ENCODE data around the gene CSNK1G3. TPM values are rescaled to one million over a fixed set of nuclear protein-coding genes. Genes with fewer than 3 reads are reported as not detected.
"Not testable (repeated sequence)": the region's sequence is repeated elsewhere in the genome, so short reads cannot be mapped to it uniquely, and the experiment has no call there.

CSNK1G3 gene
- total and polyA plus RNA-seq, 2 experiments from 2014 or later = 19.6 to 65.1 TPM

- not testable (repeated sequence) for H3K9me3 Mint-ChIP-seq; ATAC-seq; H3F3A ChIP-seq (replicated peaks; ENCODE audit: low read depth)
Observed at GRCh38 chr5:123637028-123637427, 125.1 kb downstream of the CSNK1G3 start.

GRCh38 chr5:123639244-123639643, 127.3 kb downstream of the CSNK1G3 start:
- H4K20me1 ChIP-seq (replicated peaks; ENCODE audit: insufficient read depth) = no peaks in the 10 kb centered on the region
- no peak overlapping the region for H2AFZ ChIP-seq
- no peak overlapping the region for H3K27ac ChIP-seq (ENCODE audit: low read depth)
- Mint-ChIP-seq H3K4me3 (no peak overlapping the region), H3K4me1 (peaks cover 4% of the 10 kb centered on the region; the same call in 2 of the 3 replicates), H3K27me3 (ENCODE audit: insufficient read depth, low read depth, poor library complexity) (no peaks in the 10 kb centered on the region), H3K27ac (no peak overlapping the region), H3K36me3 (ENCODE audit: low read depth) (peaks cover 6% of the 10 kb centered on the region; the same call in 2 of the 3 replicates), H3K9me3 (peaks cover 6% of the 10 kb centered on the region)
- peaks cover 4% of the 10 kb centered on the region; the same call in 1 of the 2 replicates for H3K9me2 ChIP-seq (ENCODE audit: insufficient read depth)
- H3K4me2 ChIP-seq = no peak overlapping the region
- H3K27me3 ChIP-seq (ENCODE audit: insufficient read depth) = no peaks in the 10 kb centered on the region
- no peaks in the 10 kb centered on the region for H3K79me2 ChIP-seq (replicated peaks; ENCODE audit: insufficient read depth)
- no peaks in the 10 kb centered on the region for H3K36me3 ChIP-seq (ENCODE audit: insufficient read depth)
- DNase-seq (ENCODE audit: low spot score) (no peak), ATAC-seq (no peak)
- H3F3A ChIP-seq (replicated peaks; ENCODE audit: low read depth) = no peaks in the 10 kb centered on the region
- H3K4me1 ChIP-seq (ENCODE audit: insufficient read depth) = no peaks in the 10 kb centered on the region
- no peak overlapping the region for H3K4me3 ChIP-seq
- TF ChIP-seq POLR2AphosphoS5 (IDR thresholded peaks at IDR 0.05; ENCODE audit: low read depth) = no peak
- no peak for TF ChIP-seq ZNF114 (CRISPR knock-in tag; IDR thresholded peaks at IDR 0.05)
- no peak for TF ChIP-seq NANOG (IDR thresholded peaks at IDR 0.05; ENCODE audit: borderline replicate concordance)
- no peak for TF ChIP-seq EZH2phosphoT487 (IDR thresholded peaks at IDR 0.05; ENCODE audit: unreplicated experiment)
- no peak for TF ChIP-seq ETS1 (IDR thresholded peaks at IDR 0.05)
- TF ChIP-seq ZNF331 (CRISPR knock-in tag; IDR thresholded peaks at IDR 0.05; ENCODE audit: low read depth) = no peak
- no peak for TF ChIP-seq ZNF462 (CRISPR knock-in tag; IDR thresholded peaks at IDR 0.05)

More at GRCh38 chr5:123637028-123637427, 125.1 kb downstream of the CSNK1G3 start:
- not testable (repeated sequence) for H3K4me1 Mint-ChIP-seq; DNase-seq (ENCODE audit: low spot score); H2AFZ ChIP-seq; H3K4me3 Mint-ChIP-seq; H3K4me1 ChIP-seq (ENCODE audit: insufficient read depth); H3K27ac Mint-ChIP-seq; H3K27me3 Mint-ChIP-seq (ENCODE audit: insufficient read depth, low read depth, poor library complexity); H3K36me3 ChIP-seq (ENCODE audit: insufficient read depth); H3K79me2 ChIP-seq (replicated peaks; ENCODE audit: insufficient read depth); H4K20me1 ChIP-seq (replicated peaks; ENCODE audit: insufficient read depth); H3K36me3 Mint-ChIP-seq (ENCODE audit: low read depth); H3K27me3 ChIP-seq (ENCODE audit: insufficient read depth); H3K27ac ChIP-seq (ENCODE audit: low read depth); H3K4me2 ChIP-seq; H3K4me3 ChIP-seq
- peaks cover 11% of the 10 kb centered on the region; the same call in 1 of the 2 replicates for H3K9me2 ChIP-seq (ENCODE audit: insufficient read depth)
- TF ChIP-seq CTCF (conservative IDR thresholded peaks at IDR 0.05; ENCODE audit: low read depth in 2 of 2) = peak in 1 of 2 experiments; percentile 33; a peak in 2 of 4 replicates
